ENCODE results near the gene MRPL12. TPM values are rescaled to one million over a fixed set of nuclear protein-coding genes. Genes with fewer than 3 reads are reported as not detected.

Gene MRPL12
- total and polyA plus RNA-seq, 12 donors = 24.0 to 159 (median 85.6) TPM

- Histone ChIP-seq H3K4me3 (no peak overlapping the region), H3K27ac (no peak overlapping the region), H3K9me3 (replicated peaks in 1 of 3) (no peaks in the 10 kb centered on the region), H3K4me1 (replicated peaks in 1 of 2) (no peaks in the 10 kb centered on the region), H3K36me3 (replicated peaks in 1 of 2) (no peaks in the 10 kb centered on the region), H3K27me3 (no peaks in the 10 kb centered on the region)
- TF ChIP-seq POLR2A (IDR thresholded peaks at IDR 0.05) = no peak
- intact Hi-C loops (cut with DNase I) = no loop called here
- DNase-seq = peak in 1 of 7 donors; percentile 51
- 30 to 33% (median 30%) methylated on average over 6 to 22 of the region's 22 CpGs; no CpG with 5 or more reads in 1 of the 4 donors for WGBS, 4 donors
These were observed 38.0 kb downstream of the MRPL12 start for GRCh38 chr17:81741049-81741593.

- Histone ChIP-seq H3K36me3 (replicated peaks in 1 of 2) (no peaks in the 10 kb centered on the region), H3K4me3 (no peak overlapping the region), H3K27me3 (no peaks in the 10 kb centered on the region), H3K27ac (no peak overlapping the region), H3K4me1 (replicated peaks in 1 of 2) (no peaks in the 10 kb centered on the region), H3K9me3 (replicated peaks in 1 of 3) (no peaks in the 10 kb centered on the region)
- TF ChIP-seq CTCF (IDR thresholded peaks at IDR 0.05) (no peak), POLR2A (IDR thresholded peaks at IDR 0.05) (no peak)
- no peak for DNase-seq
- intact Hi-C loops (cut with DNase I) = no loop called here
- 60 to 79% (median 69%) methylated on average over 4 to 26 of the region's 26 CpGs for WGBS, 4 donors
These were observed 38.7 kb downstream of the MRPL12 start for GRCh38 chr17:81741594-81742452.

Small RNA genes within 50 kb of the gene (microRNA-seq; reads per million reads assigned to microRNA genes)
- gene MIR6786 = 0.45 to 2.0 (median 1.1) reads per million in 3 donors

Small RNA genes within 50 kb of the gene (small RNA-seq; reads per million reads assigned to genes)
- 0.12 to 0.33 reads per million in 2 donors for gene MIR6786

Other genes starting within 250 kb of the MRPL12 start
- gene ACTG1, start 190.6 kb upstream of the MRPL12 start, total RNA-seq = 1,000 to 10,000 TPM in 8 of 9 donors, 100 to 1,000 TPM in 1; 842 to 6,446 (median 2,440) TPM
- gene ACTG1, start 190.6 kb upstream of the MRPL12 start, polyA plus RNA-seq = 1,000 to 10,000 TPM in 2 of 3 donors, 100 to 1,000 TPM in 1; 828 to 1,140 (median 1,059) TPM
- gene FSCN2, start 175.0 kb upstream of the MRPL12 start, total RNA-seq = 1 to 10 TPM in 4 of 9 donors, under 1 TPM in 5; 0.22 to 1.9 (median 0.72) TPM
- 1 to 10 TPM in 1 of 3 donors, under 1 TPM in 1, not detected in 1; 0.51 to 1.7 TPM for gene FSCN2, start 175.0 kb upstream of the MRPL12 start, polyA plus RNA-seq
- gene FAAP100, start 151.0 kb upstream of the MRPL12 start, total RNA-seq = 10 to 100 TPM in 8 of 9 donors, 1 to 10 TPM in 1; 8.5 to 35.1 (median 29.4) TPM
- gene FAAP100, start 151.0 kb upstream of the MRPL12 start, polyA plus RNA-seq = 10 to 100 TPM in 2 of 3 donors, 1 to 10 TPM in 1; 2.5 to 89.0 (median 41.0) TPM
- gene NPLOC4, start 66.3 kb upstream of the MRPL12 start, total RNA-seq = 100 to 1,000 TPM in 3 of 9 donors, 10 to 100 TPM in 6; 62.3 to 140 (median 80.9) TPM
- gene NPLOC4, start 66.3 kb upstream of the MRPL12 start, polyA plus RNA-seq = 100 to 1,000 TPM in 1 of 3 donors, 10 to 100 TPM in 2; 41.7 to 115 (median 52.5) TPM
- 1 to 10 TPM in 7 of 9 donors, under 1 TPM in 2; 0.18 to 5.9 (median 2.1) TPM for gene TSPAN10, start 66.2 kb upstream of the MRPL12 start, total RNA-seq
- gene TSPAN10, start 66.2 kb upstream of the MRPL12 start, polyA plus RNA-seq = 1 to 10 TPM in 2 of 3 donors, under 1 TPM in 1; 0.27 to 3.9 (median 2.2) TPM
- gene PDE6G, start 46.8 kb upstream of the MRPL12 start, total RNA-seq = 1 to 10 TPM in 5 of 9 donors, under 1 TPM in 1, not detected in 3; 0.35 to 2.3 (median 1.7) TPM
- 1 to 10 TPM; 1.2 to 5.9 (median 2.6) TPM for gene PDE6G, start 46.8 kb upstream of the MRPL12 start, polyA plus RNA-seq
- gene OXLD1, start 36.8 kb upstream of the MRPL12 start, total RNA-seq = 10 to 100 TPM; 30.9 to 67.0 (median 50.2) TPM
- gene OXLD1, start 36.8 kb upstream of the MRPL12 start, polyA plus RNA-seq = 100 to 1,000 TPM in 2 of 3 donors, 1 to 10 TPM in 1; 3.7 to 166 (median 120) TPM
- gene CCDC137, start 36.6 kb upstream of the MRPL12 start, total RNA-seq = 10 to 100 TPM in 8 of 9 donors, 1 to 10 TPM in 1; 7.5 to 23.5 (median 15.6) TPM
- gene CCDC137, start 36.6 kb upstream of the MRPL12 start, polyA plus RNA-seq = 10 to 100 TPM; 12.6 to 46.0 (median 15.0) TPM
- 10 to 100 TPM; 22.2 to 40.3 (median 29.9) TPM for gene ARL16, start 19.6 kb upstream of the MRPL12 start, total RNA-seq
- 100 to 1,000 TPM in 1 of 3 donors, 10 to 100 TPM in 2; 18.5 to 105 (median 79.8) TPM for gene ARL16, start 19.6 kb upstream of the MRPL12 start, polyA plus RNA-seq
- gene HGS, start 19.4 kb upstream of the MRPL12 start, total RNA-seq = 100 to 1,000 TPM in 3 of 9 donors, 10 to 100 TPM in 6; 51.7 to 167 (median 95.4) TPM
- gene HGS, start 19.4 kb upstream of the MRPL12 start, polyA plus RNA-seq = 100 to 1,000 TPM; 130 to 384 (median 300) TPM
- 10 to 100 TPM in 8 of 9 donors, 1 to 10 TPM in 1; 8.8 to 36.1 (median 19.6) TPM for gene SLC25A10, start 8.9 kb downstream of the MRPL12 start, total RNA-seq
- 10 to 100 TPM in 2 of 3 donors, 1 to 10 TPM in 1; 3.5 to 33.1 (median 29.2) TPM for gene SLC25A10, start 8.9 kb downstream of the MRPL12 start, polyA plus RNA-seq
- 1 to 10 TPM in 3 of 9 donors, under 1 TPM in 3, not detected in 3; 0.11 to 2.9 (median 1.2) TPM for gene GCGR, start 100.8 kb downstream of the MRPL12 start, total RNA-seq
- 10 to 100 TPM in 1 of 3 donors, 1 to 10 TPM in 1, under 1 TPM in 1; 0.29 to 48.7 (median 4.1) TPM for gene GCGR, start 100.8 kb downstream of the MRPL12 start, polyA plus RNA-seq
- gene MCRIP1, start 129.9 kb downstream of the MRPL12 start, total RNA-seq = 100 to 1,000 TPM in 2 of 9 donors, 10 to 100 TPM in 7; 63.5 to 115 (median 82.5) TPM
- gene MCRIP1, start 129.9 kb downstream of the MRPL12 start, polyA plus RNA-seq = 100 to 1,000 TPM in 2 of 3 donors, 1 to 10 TPM in 1; 5.0 to 248 (median 144) TPM
- gene PPP1R27, start 131.7 kb downstream of the MRPL12 start, total RNA-seq = under 1 TPM in 3 of 9 donors, not detected in 6; 0.11 to 0.92 (median 0.46) TPM
- gene PPP1R27, start 131.7 kb downstream of the MRPL12 start, polyA plus RNA-seq = 1 to 10 TPM in 2 of 3 donors, under 1 TPM in 1; 0.22 to 3.1 (median 2.6) TPM
- 1,000 to 10,000 TPM in 5 of 9 donors, 100 to 1,000 TPM in 4; 583 to 2,018 (median 1,095) TPM for gene P4HB, start 157.2 kb downstream of the MRPL12 start, total RNA-seq
- 1,000 to 10,000 TPM in 1 of 3 donors, 100 to 1,000 TPM in 2; 546 to 2,717 (median 747) TPM for gene P4HB, start 157.2 kb downstream of the MRPL12 start, polyA plus RNA-seq
- 100 to 1,000 TPM; 123 to 491 (median 203) TPM for gene ARHGDIA, start 168.0 kb downstream of the MRPL12 start, total RNA-seq
- gene ARHGDIA, start 168.0 kb downstream of the MRPL12 start, polyA plus RNA-seq = 100 to 1,000 TPM; 180 to 324 (median 250) TPM
- 10 to 100 TPM; 15.2 to 69.3 (median 45.1) TPM for gene ALYREF, start 188.2 kb downstream of the MRPL12 start, total RNA-seq
- gene ALYREF, start 188.2 kb downstream of the MRPL12 start, polyA plus RNA-seq = 10 to 100 TPM; 13.0 to 28.2 (median 15.2) TPM
- gene ANAPC11, start 188.4 kb downstream of the MRPL12 start, total RNA-seq = 100 to 1,000 TPM; 102 to 226 (median 134) TPM
- 100 to 1,000 TPM in 2 of 3 donors, 10 to 100 TPM in 1; 21.2 to 242 (median 112) TPM for gene ANAPC11, start 188.4 kb downstream of the MRPL12 start, polyA plus RNA-seq
- gene NPB, start 198.9 kb downstream of the MRPL12 start, total RNA-seq = 1 to 10 TPM in 1 of 9 donors, under 1 TPM in 4, not detected in 4; 0.18 to 2.5 (median 0.42) TPM
- gene NPB, start 198.9 kb downstream of the MRPL12 start, polyA plus RNA-seq = under 1 TPM; 0.07 to 0.57 (median 0.24) TPM
- 10 to 100 TPM; 19.8 to 31.6 (median 29.0) TPM for gene PCYT2, start 208.0 kb downstream of the MRPL12 start, total RNA-seq
- 10 to 100 TPM; 32.5 to 41.2 (median 37.5) TPM for gene PCYT2, start 208.0 kb downstream of the MRPL12 start, polyA plus RNA-seq
- 10 to 100 TPM; 10.4 to 25.2 (median 14.6) TPM for gene SIRT7, start 214.8 kb downstream of the MRPL12 start, total RNA-seq
- gene SIRT7, start 214.8 kb downstream of the MRPL12 start, polyA plus RNA-seq = 10 to 100 TPM in 2 of 3 donors, 1 to 10 TPM in 1; 4.2 to 49.8 (median 33.3) TPM
- 10 to 100 TPM; 10.5 to 44.5 (median 25.0) TPM for gene MAFG, start 224.4 kb downstream of the MRPL12 start, total RNA-seq
- gene MAFG, start 224.4 kb downstream of the MRPL12 start, polyA plus RNA-seq = 10 to 100 TPM in 1 of 3 donors, 1 to 10 TPM in 2; 7.7 to 13.0 (median 8.9) TPM
- 10 to 100 TPM in 1 of 9 donors, 1 to 10 TPM in 7, under 1 TPM in 1; 0.79 to 10.2 (median 5.1) TPM for gene PYCR1, start 233.9 kb downstream of the MRPL12 start, total RNA-seq
- 1 to 10 TPM; 1.8 to 5.4 (median 2.0) TPM for gene PYCR1, start 233.9 kb downstream of the MRPL12 start, polyA plus RNA-seq
- gene MYADML2, start 243.9 kb downstream of the MRPL12 start, total RNA-seq = not detected
- not detected for gene MYADML2, start 243.9 kb downstream of the MRPL12 start, polyA plus RNA-seq